GM19193 (cell line): ENCODE measurements around the gene PHF2.

Source experiments
- POLR2A ChIP-seq: IDR thresholded peaks from 4 replicates; pipeline ENCODE4 v1.6.1; 2011; ENCODE audit not compliant: insufficient read depth, insufficient read length; ENCODE audit errors: extremely low read depth

The PHF2 gene

GRCh38 chr9:93674580-93675335, 98.4 kb downstream of the PHF2 start:
- TF ChIP-seq POLR2A = no peak

- TF ChIP-seq POLR2A = no peak
These were observed 99.2 kb downstream of the PHF2 start for GRCh38 chr9:93675336-93676150.

GRCh38 chr9:93676310-93677047, 100.1 kb downstream of the PHF2 start:
- no peak for TF ChIP-seq POLR2A

- no peak for TF ChIP-seq POLR2A
These were observed 100.7 kb downstream of the PHF2 start for GRCh38 chr9:93677048-93677571.

GRCh38 chr9:93677641-93678136, 101.3 kb downstream of the PHF2 start:
- TF ChIP-seq POLR2A = no peak

GRCh38 chr9:93678199-93679019, 102.0 kb downstream of the PHF2 start:
- no peak for TF ChIP-seq POLR2A

- no peak for TF ChIP-seq POLR2A
These were observed 103.4 kb downstream of the PHF2 start for GRCh38 chr9:93679536-93680442.

- no peak for TF ChIP-seq POLR2A
These were observed 104.3 kb downstream of the PHF2 start for GRCh38 chr9:93680443-93681268.

- no peak for TF ChIP-seq POLR2A
These were observed 105.1 kb downstream of the PHF2 start for GRCh38 chr9:93681269-93682154.

GRCh38 chr9:93682155-93682968, 106.0 kb downstream of the PHF2 start:
- TF ChIP-seq POLR2A = no peak
